ENCODE measurements around the gene C1QL1.

C1QL1 gene

GRCh38 chr17:44989552-44990138 is 21.5 kb upstream of the C1QL1 start:
- DNase-seq (ENCODE audit: low read depth, low spot score), result no peak

GRCh38 chr17:44988044-44988942 is 20.2 kb upstream of the C1QL1 start:
- no peak for DNase-seq (ENCODE audit: low read depth, low spot score)

- no peak for DNase-seq (ENCODE audit: low read depth, low spot score)
These were observed 15.5 kb upstream of the C1QL1 start for GRCh38 chr17:44983563-44983962.

- no peak for DNase-seq (ENCODE audit: low read depth, low spot score)
These were observed 14.1 kb upstream of the C1QL1 start for GRCh38 chr17:44982113-44982702.

GRCh38 chr17:44981221-44981968 is 13.3 kb upstream of the C1QL1 start:
- peak; percentile 75 for DNase-seq (ENCODE audit: low read depth, low spot score)

- peak; percentile 32 for DNase-seq (ENCODE audit: low read depth, low spot score)
These were observed 11.4 kb upstream of the C1QL1 start for GRCh38 chr17:44979426-44979995.

- no peak for DNase-seq (ENCODE audit: low read depth, low spot score)
These were observed 10.7 kb upstream of the C1QL1 start for GRCh38 chr17:44978807-44979206.

- no peak for DNase-seq (ENCODE audit: low read depth, low spot score)
These were observed 9.9 kb upstream of the C1QL1 start for GRCh38 chr17:44977814-44978550.

- DNase-seq (ENCODE audit: low read depth, low spot score), result no peak
These were observed 9.0 kb upstream of the C1QL1 start for GRCh38 chr17:44977065-44977464.

GRCh38 chr17:44976206-44976605 is 8.1 kb upstream of the C1QL1 start:
- no peak for DNase-seq (ENCODE audit: low read depth, low spot score)

- no peak for DNase-seq (ENCODE audit: low read depth, low spot score)
These were observed 4.8 kb upstream of the C1QL1 start for GRCh38 chr17:44972953-44973352.

GRCh38 chr17:44971776-44972483 is 3.8 kb upstream of the C1QL1 start:
- no peak for DNase-seq (ENCODE audit: low read depth, low spot score)

- DNase-seq (ENCODE audit: low read depth, low spot score), result no peak
These were observed 2.1 kb upstream of the C1QL1 start for GRCh38 chr17:44970136-44970741.

GRCh38 chr17:44969144-44969780 is 1.2 kb upstream of the C1QL1 start:
- DNase-seq (ENCODE audit: low read depth, low spot score), result no peak

GRCh38 chr17:44967907-44968224 is 237 bp downstream of the C1QL1 start:
- no peak for DNase-seq (ENCODE audit: low read depth, low spot score)

- no peak for DNase-seq (ENCODE audit: low read depth, low spot score)
These were observed 837 bp downstream of the C1QL1 start for GRCh38 chr17:44967026-44967906.

- DNase-seq (ENCODE audit: low read depth, low spot score), result no peak
These were observed 1.6 kb downstream of the C1QL1 start for GRCh38 chr17:44966348-44967025.
